Left colon (tissue), 2 donors: Measurements from ENCODE around the gene TBCK. TPM values are rescaled to one million over a fixed set of nuclear protein-coding genes. Genes with fewer than 3 reads are reported as not detected.
A peak's percentile ranks its signal among the peaks of the same experiment; 100 is the strongest.

ENCODE experiments used
- ATAC-seq: fragments of 200-7000 bp; cut with Tn5 transposase; one replicate; pipeline ENCODE4 v1.9.1; 2020; ENCODE audit warnings: mild to moderate bottlenecking, moderate library complexity
- DNase-seq, 2 donors: peaks; one replicate each; pipeline ENCODE4 v3.0.0-alpha.2; 2020
- intact Hi-C, 2 donors: fragments of 100-400 bp; cut with DNase I in 1 of 2; cut with micrococcal nuclease in 1 of 2; formaldehyde crosslinking; loops; one replicate each; pipeline versions ENCODE4 v1.11.2 to v1.14.0; 2022; cut with DNase I, micrococcal nuclease
- total RNA-seq, 2 donors: library from RNA; stranded (reverse); fragmentation: NEBNext Ultra II Directional; extraction: Animal tissue kit (Norgen Biotek cat#: 25700); gene quantifications; one replicate each; pipeline ENCODE4 v1.2.1, GENCODE V29; 2021
- donor health status: DM: no; HTN: no; CAD: no.
- donor health status: DM: yes; HTN: yes; CAD: no.

The TBCK gene
- total RNA-seq, 2 donors from 2014 or later, result 28.1 to 29.2 TPM

DNA sequence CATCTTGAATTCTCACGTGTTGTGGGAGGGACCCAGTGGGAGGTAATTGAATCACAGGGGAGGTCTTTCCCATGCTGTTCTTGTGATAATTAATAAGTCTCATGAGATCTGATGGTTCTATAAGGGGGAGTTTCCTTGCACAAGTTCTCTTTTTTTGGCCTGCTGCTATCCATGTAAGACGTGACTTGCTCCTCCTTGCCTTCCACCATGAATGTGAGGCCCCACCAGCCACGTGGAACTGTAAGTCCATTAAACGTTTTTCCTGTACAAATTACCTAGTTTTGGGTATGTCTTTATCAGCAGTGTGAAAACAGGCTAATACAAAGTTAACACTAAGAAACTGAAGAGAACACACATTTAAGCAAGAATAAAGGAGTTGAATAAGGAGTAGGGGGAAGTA is 16.0 kb downstream of the TBCK start:
- ATAC-seq (no peak), DNase-seq (no peak)
- intact Hi-C loops, result no loop called here

- intact Hi-C loops, result no loop called here
- ATAC-seq (no peak), DNase-seq (no peak)
Observed at GRCh38 chr4:106297245-106298035, 18.6 kb downstream of the TBCK start.

DNA sequence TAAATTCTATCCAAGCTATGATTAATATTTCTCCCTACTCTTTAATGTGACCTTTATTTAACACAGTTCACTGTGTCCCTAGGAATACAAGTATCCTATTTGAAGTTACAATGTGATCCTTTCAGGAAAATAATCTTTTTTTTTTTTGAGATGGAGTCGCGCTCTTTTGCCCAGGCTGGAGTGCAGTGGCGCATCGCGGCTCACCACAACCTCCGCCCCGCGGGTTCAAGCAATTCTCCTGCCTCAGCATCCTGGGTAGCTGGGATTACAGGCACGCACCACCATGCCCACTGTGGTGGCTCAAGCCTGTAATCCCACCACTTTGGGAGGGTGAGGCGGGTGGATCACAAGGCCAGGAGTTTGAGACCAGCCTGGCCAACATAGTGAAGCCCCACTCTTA is 21.9 kb downstream of the TBCK start:
- intact Hi-C loops, result no loop called here
- DNase-seq (no peak), ATAC-seq (no peak)

DNA sequence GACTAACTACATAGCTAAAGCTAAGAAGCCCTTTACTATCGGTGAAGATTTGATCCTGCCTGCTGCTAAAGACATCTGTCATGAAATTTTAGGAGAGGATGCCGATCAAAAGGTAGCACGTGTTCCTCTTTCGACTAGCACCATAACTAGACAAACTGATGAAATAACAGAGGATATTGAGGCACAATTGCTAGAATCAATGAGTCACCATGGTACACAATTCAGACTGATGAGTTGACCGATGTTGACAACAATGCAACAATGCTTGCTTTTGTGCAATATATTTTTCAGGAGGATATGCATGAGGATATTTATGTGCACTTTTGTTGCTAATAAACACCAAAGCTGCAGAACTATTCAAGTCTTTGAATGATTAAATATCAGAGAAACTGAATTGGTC is 24.3 kb downstream of the TBCK start:
- ATAC-seq (no peak), DNase-seq (no peak)
- intact Hi-C loops, result no loop called here

- intact Hi-C loops, result no loop called here
- no peak for DNase-seq
- no peak for ATAC-seq
Observed at GRCh38 chr4:106289737-106290136, 26.3 kb downstream of the TBCK start.

- DNase-seq, result no peak
- peak; percentile 78 for ATAC-seq
- intact Hi-C loops, result no loop called here
Observed at GRCh38 chr4:106287353-106287969, 28.5 kb downstream of the TBCK start.

GRCh38 chr4:106286611-106287010 is 29.4 kb downstream of the TBCK start:
- DNase-seq (no peak), ATAC-seq (no peak)
- intact Hi-C loops, result no loop called here

- DNase-seq (no peak), ATAC-seq (no peak)
- intact Hi-C loops, result no loop called here
Observed at GRCh38 chr4:106284227-106284626, 31.8 kb downstream of the TBCK start.

- no peak for DNase-seq
- no peak for ATAC-seq
- intact Hi-C loops, result no loop called here
Observed at GRCh38 chr4:106277140-106277675, 38.8 kb downstream of the TBCK start.

GRCh38 chr4:106273831-106274230 is 42.2 kb downstream of the TBCK start:
- ATAC-seq, result no peak
- intact Hi-C loops, result no loop called here
- DNase-seq, result no peak

- ATAC-seq, result no peak
- DNase-seq, result no peak
- intact Hi-C loops, result no loop called here
Observed at GRCh38 chr4:106270736-106271135, 45.3 kb downstream of the TBCK start.

DNA sequence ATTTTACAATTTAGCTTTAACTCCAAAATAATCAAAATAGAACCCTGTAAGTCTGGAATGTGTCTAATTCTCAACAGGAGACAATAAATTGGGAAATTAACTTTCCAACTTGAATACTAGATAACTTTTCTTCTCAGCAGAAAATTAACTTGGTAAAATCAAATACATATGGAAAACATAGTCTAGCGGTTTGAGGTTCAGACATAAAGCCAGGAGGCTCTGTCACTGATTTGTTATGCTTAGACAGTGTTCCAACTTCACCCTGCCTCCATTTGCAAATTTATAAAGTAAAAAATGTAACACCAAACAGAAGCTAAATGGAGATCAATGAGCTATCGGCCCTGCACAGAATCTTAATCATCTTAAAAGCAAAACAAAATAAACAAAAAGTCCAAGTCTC is 46.3 kb downstream of the TBCK start:
- intact Hi-C loops, result no loop called here
- no peak for ATAC-seq
- no peak for DNase-seq

- ATAC-seq, result no peak
- DNase-seq, result no peak
- intact Hi-C loops, result no loop called here
Observed at GRCh38 chr4:106268786-106269185, 47.2 kb downstream of the TBCK start.

- peak; percentile 33 for ATAC-seq
- DNase-seq, result no peak
- intact Hi-C loops, result no loop called here
Observed at GRCh38 chr4:106266201-106266600, 49.8 kb downstream of the TBCK start.

DNA sequence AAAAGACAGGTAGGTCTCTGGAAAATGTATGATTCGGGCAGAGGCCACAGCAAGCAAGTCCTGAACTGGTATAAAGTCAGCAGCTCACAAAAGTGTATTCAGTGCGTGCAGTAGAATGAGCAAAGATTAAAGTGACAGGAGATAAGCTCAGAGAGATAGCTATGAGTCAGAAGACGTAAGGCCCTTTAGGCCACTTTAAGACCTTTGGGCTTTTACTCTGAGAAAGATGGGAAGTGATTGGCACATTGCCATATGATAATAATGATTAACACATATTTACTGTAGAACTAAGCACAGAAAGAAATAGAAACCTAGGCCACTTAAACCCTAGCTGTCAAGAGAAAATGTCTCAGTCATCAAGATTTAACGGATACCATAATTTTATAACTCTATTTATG is 51.7 kb downstream of the TBCK start:
- DNase-seq (no peak), ATAC-seq (peak; percentile 100)
- intact Hi-C loops, result no loop called here

GRCh38 chr4:106263594-106264330 is 52.2 kb downstream of the TBCK start:
- ATAC-seq, result peak; percentile 3

DNA sequence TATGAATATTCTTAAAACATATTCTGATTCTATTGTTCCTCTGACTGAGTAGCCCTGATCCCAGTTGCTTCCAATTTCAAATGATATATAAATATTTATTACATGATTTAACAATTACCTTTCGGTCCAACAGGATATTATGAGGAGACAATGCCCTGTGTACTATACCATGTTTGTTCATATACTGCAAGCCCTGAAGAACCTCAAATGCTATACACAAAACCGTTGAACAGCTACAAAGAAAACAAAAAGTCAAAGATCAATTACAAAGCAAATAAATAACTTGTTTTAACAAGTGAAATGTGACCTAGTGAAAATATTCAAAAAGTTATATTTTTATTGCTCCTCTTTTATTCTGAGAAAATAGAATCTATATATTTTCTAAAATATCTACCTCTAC is 54.0 kb downstream of the TBCK start:
- DNase-seq (no peak), ATAC-seq (no peak)
- intact Hi-C loops, result no loop called here

More at GRCh38 chr4:106263594-106264330, 52.2 kb downstream of the TBCK start:
- intact Hi-C loops, result no loop called here
- no peak for DNase-seq

GRCh38 chr4:106258145-106259045 is 57.6 kb downstream of the TBCK start:
- intact Hi-C loops, result no loop called here
- DNase-seq, result no peak
- no peak for ATAC-seq

DNA sequence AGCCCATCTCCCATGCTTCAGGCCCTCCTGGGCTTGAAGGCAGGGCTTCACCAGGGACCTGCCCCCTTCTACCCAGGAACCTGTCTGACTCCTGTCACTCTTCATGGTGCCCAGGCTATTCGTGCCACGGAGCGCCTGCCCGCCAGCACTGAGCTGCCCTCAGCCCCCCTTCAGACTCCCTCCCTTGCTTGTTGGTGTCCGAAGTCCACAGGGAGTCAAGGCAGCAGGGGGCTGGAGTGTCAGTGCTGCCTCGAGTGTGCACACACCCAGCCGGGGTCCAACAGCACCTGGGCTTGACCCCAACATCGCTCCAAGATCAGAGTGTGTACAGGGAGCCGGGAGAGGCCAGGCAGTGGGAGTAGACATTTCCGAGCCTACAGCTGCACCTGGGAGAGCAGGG is 59.8 kb downstream of the TBCK start:
- intact Hi-C loops, result no loop called here
- ATAC-seq (no peak), DNase-seq (no peak)
